Measurements from ENCODE around the gene FBXO47. TPM values are rescaled to one million over a fixed set of nuclear protein-coding genes. Genes with fewer than 3 reads are reported as not detected.
"Not testable (repeated sequence)": the region's sequence is repeated elsewhere in the genome, so short reads cannot be mapped to it uniquely, and the experiment has no call there.

FBXO47 gene
- total RNA-seq, 2 donors from 2014 or later, result not detected

GRCh38 chr17:38917259-38917658 is 49.9 kb downstream of the FBXO47 start:
- TF ChIP-seq CTCF (IDR thresholded peaks at IDR 0.05), result no peak
- Histone ChIP-seq H3K27me3 (replicated peaks; ENCODE audit: insufficient read depth) (no peaks in the 10 kb centered on the region), H3K27ac (no peak overlapping the region), H3K36me3 (peaks cover 47% of the 10 kb centered on the region), H3K4me3 (no peak overlapping the region), H3K4me1 (ENCODE audit: control insufficient read depth in 1 of 2, low read depth in 2 of 2) (peaks cover 9 to 41% of the 10 kb centered on the region in 2 donors), H3K9me3 (no peaks in the 10 kb centered on the region)
- no peak for ATAC-seq (ENCODE audit: insufficient number of reproducible peaks, low FRiP score, low read depth)
- no peak for DNase-seq (ENCODE audit: low spot score)

GRCh38 chr17:38916771-38917170 is 50.4 kb downstream of the FBXO47 start:
- no peaks in the 10 kb centered on the region for H3K9me3 ChIP-seq
- H3K4me3 ChIP-seq, result no peak overlapping the region
- ATAC-seq (ENCODE audit: insufficient number of reproducible peaks, low FRiP score, low read depth) (no peak), DNase-seq (ENCODE audit: low spot score) (no peak)
- no peaks in the 10 kb centered on the region for H3K27me3 ChIP-seq (replicated peaks; ENCODE audit: insufficient read depth)
- TF ChIP-seq CTCF (IDR thresholded peaks at IDR 0.05), result no peak
- H3K4me1 ChIP-seq (ENCODE audit: control insufficient read depth in 1 of 2, low read depth in 2 of 2), result peaks cover 13 to 41% of the 10 kb centered on the region in 2 donors
- H3K27ac ChIP-seq, result no peak overlapping the region
- peaks cover 47% of the 10 kb centered on the region for H3K36me3 ChIP-seq

GRCh38 chr17:38915639-38915995 is 51.6 kb downstream of the FBXO47 start:
- no peak overlapping the region for H3K4me3 ChIP-seq
- no peak overlapping the region for H3K27ac ChIP-seq
- no peaks in the 10 kb centered on the region for H3K9me3 ChIP-seq
- H3K4me1 ChIP-seq (ENCODE audit: control insufficient read depth in 1 of 2, low read depth in 2 of 2), result peaks cover 11 to 38% of the 10 kb centered on the region in 2 donors
- peaks cover 47% of the 10 kb centered on the region for H3K36me3 ChIP-seq
- ATAC-seq (ENCODE audit: insufficient number of reproducible peaks, low FRiP score, low read depth) (no peak), DNase-seq (ENCODE audit: low spot score) (no peak)
- H3K27me3 ChIP-seq (replicated peaks; ENCODE audit: insufficient read depth), result no peaks in the 10 kb centered on the region
- TF ChIP-seq CTCF (IDR thresholded peaks at IDR 0.05), result no peak

- DNase-seq (ENCODE audit: low spot score), result no peak
- no peak for ATAC-seq (ENCODE audit: insufficient number of reproducible peaks, low FRiP score, low read depth)
- no peak for TF ChIP-seq CTCF (IDR thresholded peaks at IDR 0.05)
- H3K4me1 ChIP-seq (ENCODE audit: control insufficient read depth in 1 of 2, low read depth in 2 of 2), result peaks cover 8 to 32% of the 10 kb centered on the region in 2 donors
- H3K27me3 ChIP-seq (replicated peaks; ENCODE audit: insufficient read depth), result no peaks in the 10 kb centered on the region
- peaks cover 47% of the 10 kb centered on the region for H3K36me3 ChIP-seq
- no peak overlapping the region for H3K27ac ChIP-seq
- H3K9me3 ChIP-seq, result no peaks in the 10 kb centered on the region
- H3K4me3 ChIP-seq, result no peak overlapping the region
These were observed 52.2 kb downstream of the FBXO47 start for GRCh38 chr17:38914741-38915638.

GRCh38 chr17:38912221-38912813 is 54.9 kb downstream of the FBXO47 start:
- no peaks in the 10 kb centered on the region for H3K27me3 ChIP-seq (replicated peaks; ENCODE audit: insufficient read depth)
- no peak overlapping the region for H3K4me3 ChIP-seq
- no peak for TF ChIP-seq CTCF (IDR thresholded peaks at IDR 0.05)
- H3K4me1 ChIP-seq (ENCODE audit: control insufficient read depth in 1 of 2, low read depth in 2 of 2), result peaks cover 8 to 37% of the 10 kb centered on the region in 2 donors
- peak overlapping the region; percentile 55 to 68 for H3K27ac ChIP-seq
- no peak for ATAC-seq (ENCODE audit: insufficient number of reproducible peaks, low FRiP score, low read depth)
- peaks cover 30% of the 10 kb centered on the region for H3K36me3 ChIP-seq
- no peak for DNase-seq (ENCODE audit: low spot score)
- H3K9me3 ChIP-seq, result no peaks in the 10 kb centered on the region

GRCh38 chr17:38911731-38912081 is 55.5 kb downstream of the FBXO47 start:
- Histone ChIP-seq H3K4me1 (ENCODE audit: control insufficient read depth in 1 of 2, low read depth in 2 of 2) (peaks cover 11 to 43% of the 10 kb centered on the region in 2 donors), H3K27ac (peak overlapping the region; percentile 55 to 68), H3K36me3 (peaks cover 28% of the 10 kb centered on the region)
- not testable (repeated sequence) for H3K9me3 ChIP-seq; ATAC-seq (ENCODE audit: insufficient number of reproducible peaks, low FRiP score, low read depth); H3K4me3 ChIP-seq; DNase-seq (ENCODE audit: low spot score); H3K27me3 ChIP-seq (replicated peaks; ENCODE audit: insufficient read depth)

All from thoracic aorta (tissue), 2 donors.